HG03135 (cell line): ENCODE measurements around the gene SLC27A5.
A peak's percentile ranks its signal among the peaks of the same experiment; 100 is the strongest.
"Not testable (repeated sequence)": the region's sequence is repeated elsewhere in the genome, so short reads cannot be mapped to it uniquely, and the experiment has no call there.

ENCODE experiments used
- ATAC-seq: cut with Tn5 transposase; IDR thresholded peaks from one replicate; pipeline ENCODE4 v1.9.1; 2021; ENCODE audit warnings: mild to moderate bottlenecking, moderate library complexity; ENCODE audit not compliant: unreplicated experiment

SLC27A5 gene

GRCh38 chr19:58499021-58499927, 12.5 kb downstream of the SLC27A5 start:
- ATAC-seq, result peak; percentile 89

- peak; percentile 4 for ATAC-seq
Observed at GRCh38 chr19:58498316-58499020, 13.3 kb downstream of the SLC27A5 start.

- ATAC-seq, result no peak
Observed at GRCh38 chr19:58497634-58498170, 14.1 kb downstream of the SLC27A5 start.

- no peak for ATAC-seq
Observed at GRCh38 chr19:58492265-58492664, 19.5 kb downstream of the SLC27A5 start.

GRCh38 chr19:58491393-58491792, 20.4 kb downstream of the SLC27A5 start:
- ATAC-seq, result no peak

GRCh38 chr19:58484349-58484748, 27.4 kb downstream of the SLC27A5 start:
- ATAC-seq, result not testable (repeated sequence)

- ATAC-seq, result no peak
Observed at GRCh38 chr19:58483776-58484175, 28.0 kb downstream of the SLC27A5 start.

- no peak for ATAC-seq
Observed at GRCh38 chr19:58482372-58482771, 29.4 kb downstream of the SLC27A5 start.

DNA sequence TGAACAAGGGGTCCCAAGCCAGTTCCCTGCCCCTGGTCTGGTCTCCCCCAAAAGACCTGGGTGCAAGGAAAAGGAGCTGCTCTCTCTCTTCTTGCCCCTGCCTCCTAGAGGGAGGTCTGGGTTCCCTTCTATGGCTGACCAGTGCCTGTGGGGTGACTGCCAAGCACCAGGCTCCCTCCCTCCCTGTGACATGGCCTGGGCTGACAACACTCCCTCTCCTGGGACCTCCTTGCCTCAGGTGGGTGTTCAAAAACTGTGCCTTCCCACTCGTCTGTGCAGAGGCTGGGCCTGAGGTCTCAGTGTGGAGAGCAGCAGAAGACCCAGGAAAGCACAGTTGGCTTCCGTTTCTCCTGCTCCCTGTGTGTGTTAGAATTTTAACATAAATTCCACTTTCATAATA, 31.0 kb downstream of the SLC27A5 start:
- ATAC-seq, result no peak

GRCh38 chr19:58480481-58480830, 31.3 kb downstream of the SLC27A5 start:
- no peak for ATAC-seq

GRCh38 chr19:58479736-58480480, 31.9 kb downstream of the SLC27A5 start:
- no peak for ATAC-seq

DNA sequence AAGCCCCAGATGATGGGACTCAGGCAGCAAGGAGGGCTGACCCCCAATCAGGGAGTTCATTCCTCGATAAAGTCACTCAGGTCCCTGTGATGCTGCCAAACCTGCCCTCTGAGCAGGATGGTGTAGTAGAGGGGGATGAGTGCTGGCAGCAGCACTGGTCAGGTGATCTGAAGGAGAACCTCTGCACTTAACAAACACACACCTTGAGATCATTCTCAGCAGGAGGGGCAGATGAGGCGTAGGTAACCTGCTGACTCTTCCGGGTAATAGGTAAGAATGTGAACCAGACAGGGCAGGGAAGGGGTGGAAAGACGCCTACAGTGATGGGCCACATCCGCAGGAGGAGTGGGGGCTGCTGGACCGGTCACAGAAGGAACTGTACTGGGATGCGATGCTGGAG, 32.5 kb downstream of the SLC27A5 start:
- ATAC-seq, result no peak

GRCh38 chr19:58477871-58478270, 33.9 kb downstream of the SLC27A5 start:
- ATAC-seq, result no peak

GRCh38 chr19:58477130-58477529, 34.7 kb downstream of the SLC27A5 start:
- ATAC-seq, result no peak

- no peak for ATAC-seq
Observed at GRCh38 chr19:58476498-58477015, 35.2 kb downstream of the SLC27A5 start.

DNA sequence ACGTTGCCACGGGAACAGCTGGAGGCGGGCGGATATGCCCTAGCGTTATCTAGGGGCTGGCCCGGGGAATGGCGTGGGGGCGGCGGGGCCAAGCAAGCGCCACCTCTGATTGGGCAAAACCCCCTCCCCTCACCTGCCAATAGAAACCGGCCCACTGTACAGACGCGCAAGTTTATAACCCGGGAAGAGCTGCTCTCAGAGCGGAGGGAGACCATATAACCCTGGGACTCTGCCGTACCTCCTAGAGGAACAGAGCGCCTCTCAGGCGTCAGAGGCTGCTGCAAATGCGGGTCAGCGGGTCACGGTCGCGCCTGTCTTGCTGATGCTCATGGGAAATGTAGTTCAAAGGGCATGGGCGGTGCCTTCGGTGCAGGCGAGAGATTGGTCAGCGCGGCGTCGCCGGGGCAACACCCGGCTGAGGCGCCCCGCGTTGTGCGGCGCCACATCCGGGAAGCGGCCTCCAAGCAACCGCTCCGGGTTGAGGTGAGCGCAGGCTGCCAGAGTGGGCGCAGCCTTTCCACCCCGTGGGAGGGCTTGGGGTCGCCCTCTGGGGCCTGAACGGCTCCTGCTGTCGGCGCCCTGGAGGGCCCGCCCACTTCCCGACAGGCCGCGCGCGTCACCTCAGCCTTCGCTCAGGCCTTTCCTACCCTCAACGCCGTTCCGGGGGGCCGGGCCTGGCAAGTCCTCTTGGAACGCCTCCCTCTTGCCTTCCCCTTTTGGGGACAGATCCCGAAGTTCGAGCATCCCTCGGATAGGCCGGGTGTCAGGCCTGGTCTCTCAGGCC, 35.9 kb downstream of the SLC27A5 start, which contains the start of gene ZNF446:
Gene ZNF446, plus strand, starts transcription at position 639 of the 784 bp plus-strand sequence. CDS start 867 bp downstream, outside the sequence.
- ATAC-seq, result peak; percentile 82

DNA sequence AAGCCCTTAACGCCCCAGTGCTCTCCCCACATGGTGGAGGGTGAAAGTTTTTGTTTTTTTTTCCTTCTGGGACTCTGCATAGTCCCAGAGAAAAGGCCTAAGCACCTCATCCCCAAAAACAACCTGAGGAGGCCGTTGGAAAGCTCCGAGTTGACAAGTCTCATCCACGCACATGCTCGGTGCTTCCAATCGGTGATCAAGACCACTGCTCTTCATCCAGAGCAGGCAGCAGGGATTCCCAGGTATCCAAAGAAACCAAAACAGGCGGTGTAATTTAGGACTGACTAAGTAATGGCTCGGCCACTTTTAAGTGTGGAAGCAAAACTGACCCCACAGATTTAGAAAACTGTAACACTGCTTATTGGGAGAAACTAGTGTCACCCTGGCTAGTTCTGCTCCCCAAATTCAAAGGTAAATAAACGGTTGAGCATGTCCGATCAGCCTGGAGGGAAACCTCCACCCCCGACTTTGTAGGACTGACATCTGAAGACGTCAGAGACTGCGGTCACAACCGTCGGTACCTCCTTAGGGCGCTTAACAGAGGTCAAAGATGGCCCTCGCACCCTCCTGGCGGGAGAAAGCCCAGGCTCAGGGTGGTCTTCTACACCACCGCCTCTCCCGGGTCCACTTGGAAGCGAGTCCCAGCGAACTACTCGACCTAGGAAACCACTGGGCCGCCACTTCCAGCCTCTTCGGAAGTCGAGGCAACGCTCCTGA, 36.6 kb downstream of the SLC27A5 start:
- peak; percentile 10 for ATAC-seq

DNA sequence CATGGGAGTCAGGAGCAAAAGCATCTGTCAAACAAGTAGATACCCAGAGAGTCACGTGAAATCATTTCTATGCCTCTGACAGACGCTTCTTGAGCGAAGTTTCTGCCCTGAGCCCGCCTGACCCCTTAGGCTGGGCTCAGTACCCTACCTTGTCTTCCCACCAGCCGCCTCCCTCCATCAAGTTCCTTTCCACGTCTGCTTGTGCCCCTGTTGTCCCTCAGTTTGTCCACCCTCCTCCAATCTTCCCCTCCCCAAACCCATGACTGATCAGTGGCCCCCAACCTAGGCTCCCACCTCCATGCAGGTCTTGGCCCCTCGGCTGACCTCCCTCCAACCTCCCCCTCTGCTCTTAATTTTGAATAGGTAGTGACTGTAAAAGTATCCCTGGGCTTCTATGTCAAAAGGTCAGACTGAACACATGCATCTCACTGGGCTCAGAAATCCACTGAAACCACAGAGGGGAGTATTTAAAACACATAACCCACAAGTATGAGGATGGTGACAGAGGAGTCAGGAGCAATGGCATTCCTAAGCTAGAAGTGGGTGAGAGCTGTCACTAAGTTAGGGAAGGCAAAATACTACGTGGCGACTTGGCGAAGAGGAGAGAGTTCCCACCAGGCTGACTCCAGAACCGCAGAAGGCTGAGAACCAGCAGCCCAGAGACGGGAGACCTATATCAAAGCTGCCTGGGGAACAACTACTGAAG, 37.3 kb downstream of the SLC27A5 start:
- ATAC-seq, result no peak

DNA sequence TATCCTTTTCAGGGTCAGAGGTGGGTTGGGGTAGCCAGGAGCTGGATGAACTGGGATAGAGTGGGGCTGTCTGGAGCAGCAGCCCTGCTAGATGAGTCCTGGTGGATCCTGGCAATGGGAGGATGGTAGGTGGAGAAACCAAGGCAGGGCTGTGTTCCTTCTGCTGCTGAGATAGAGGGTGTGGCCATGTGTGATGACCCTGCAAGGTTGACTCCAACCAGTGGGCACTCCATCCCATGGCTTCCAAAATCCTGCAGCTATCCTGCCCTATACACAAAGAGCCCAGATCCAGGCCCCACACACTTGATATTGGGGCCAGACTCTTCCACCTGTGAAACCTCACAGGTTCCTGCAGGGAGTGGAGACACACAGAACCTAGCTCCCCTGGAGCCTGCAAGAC, 38.0 kb downstream of the SLC27A5 start:
- ATAC-seq, result no peak
